BE2C (cell line): ENCODE data around the gene KCP.

Experiments used
- DNase-seq: peaks from one replicate; pipeline ENCODE4 v3.0.0-alpha.2; 2020
- H3K27me3 ChIP-seq: fragments of 250-450 bp; sonication (Bioruptor Pico); 2 replicates; pipeline ENCODE4 v1.5.1; 2020; ENCODE audit warnings: mild to moderate bottlenecking
- H3K36me3 ChIP-seq: fragments of 250-450 bp; sonication (Bioruptor Pico); 2 replicates; pipeline ENCODE4 v1.5.1; 2020; ENCODE audit warnings: mild to moderate bottlenecking
- H3K4me1 ChIP-seq: fragments of 250-450 bp; sonication (Bioruptor Pico); 2 replicates; pipeline ENCODE4 v1.5.1; 2020
- H3K4me3 ChIP-seq: 2 replicates; pipeline ENCODE4 v1.5.1; 2011; ENCODE audit warnings: low read depth, low read length
- H3K9me3 ChIP-seq: fragments of 250-450 bp; sonication (Bioruptor Pico); 2 replicates; pipeline ENCODE4 v1.5.1; 2020
- TF ChIP-seq, protein P1 (sequence below): IDR thresholded peaks from 2 replicates; pipeline ENCODE4 v1.5.1; 2012; ENCODE audit warnings: mild to moderate bottlenecking, low read depth, low read length

Gene KCP

DNA sequence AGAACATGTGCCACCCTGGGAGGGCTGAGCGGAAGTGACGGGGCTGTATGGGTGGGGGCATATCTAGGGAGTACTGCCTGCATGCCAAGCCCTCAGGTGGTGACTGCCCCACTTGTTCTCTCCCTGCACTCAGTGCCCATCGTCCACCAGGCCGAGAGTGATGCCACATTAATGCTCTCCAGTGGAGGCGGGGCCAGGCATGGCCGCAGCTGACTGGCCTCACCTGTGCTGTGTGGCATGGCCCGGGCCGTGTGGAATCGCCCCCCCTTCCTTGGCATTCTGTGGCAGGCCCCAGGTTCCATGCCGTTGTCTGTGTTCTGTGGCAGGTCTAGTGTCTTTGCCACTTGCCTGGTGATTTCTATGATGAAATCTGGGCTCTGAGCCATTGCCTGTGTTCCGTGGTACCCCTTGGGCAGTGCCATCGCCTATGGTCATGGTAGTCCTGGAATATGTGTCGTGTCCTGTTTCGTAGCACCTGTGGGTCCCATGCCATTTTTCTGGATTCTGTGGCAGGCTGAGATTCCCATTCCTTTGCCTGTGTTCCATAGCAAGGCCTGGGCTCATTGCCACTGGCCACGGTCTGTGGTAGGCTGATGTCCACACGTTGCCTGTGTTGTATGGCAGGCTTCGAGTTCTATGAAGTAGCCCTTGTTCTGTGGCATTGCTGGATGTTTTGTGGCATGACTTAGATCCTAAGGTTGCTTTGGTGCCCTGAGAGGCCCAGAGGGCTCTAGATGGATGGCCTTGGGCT is 71.4 kb downstream of the KCP start:
- DNase-seq, result no peak
- H3K36me3 ChIP-seq, result peaks cover 38% of the 10 kb centered on the region
- peaks cover 6% of the 10 kb centered on the region for H3K4me1 ChIP-seq
- no peaks in the 10 kb centered on the region for H3K27me3 ChIP-seq
- H3K9me3 ChIP-seq, result no peaks in the 10 kb centered on the region
- TF ChIP-seq, protein P1, sequence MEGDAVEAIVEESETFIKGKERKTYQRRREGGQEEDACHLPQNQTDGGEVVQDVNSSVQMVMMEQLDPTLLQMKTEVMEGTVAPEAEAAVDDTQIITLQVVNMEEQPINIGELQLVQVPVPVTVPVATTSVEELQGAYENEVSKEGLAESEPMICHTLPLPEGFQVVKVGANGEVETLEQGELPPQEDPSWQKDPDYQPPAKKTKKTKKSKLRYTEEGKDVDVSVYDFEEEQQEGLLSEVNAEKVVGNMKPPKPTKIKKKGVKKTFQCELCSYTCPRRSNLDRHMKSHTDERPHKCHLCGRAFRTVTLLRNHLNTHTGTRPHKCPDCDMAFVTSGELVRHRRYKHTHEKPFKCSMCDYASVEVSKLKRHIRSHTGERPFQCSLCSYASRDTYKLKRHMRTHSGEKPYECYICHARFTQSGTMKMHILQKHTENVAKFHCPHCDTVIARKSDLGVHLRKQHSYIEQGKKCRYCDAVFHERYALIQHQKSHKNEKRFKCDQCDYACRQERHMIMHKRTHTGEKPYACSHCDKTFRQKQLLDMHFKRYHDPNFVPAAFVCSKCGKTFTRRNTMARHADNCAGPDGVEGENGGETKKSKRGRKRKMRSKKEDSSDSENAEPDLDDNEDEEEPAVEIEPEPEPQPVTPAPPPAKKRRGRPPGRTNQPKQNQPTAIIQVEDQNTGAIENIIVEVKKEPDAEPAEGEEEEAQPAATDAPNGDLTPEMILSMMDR, result no peak
- no peak overlapping the region for H3K4me3 ChIP-seq

DNA sequence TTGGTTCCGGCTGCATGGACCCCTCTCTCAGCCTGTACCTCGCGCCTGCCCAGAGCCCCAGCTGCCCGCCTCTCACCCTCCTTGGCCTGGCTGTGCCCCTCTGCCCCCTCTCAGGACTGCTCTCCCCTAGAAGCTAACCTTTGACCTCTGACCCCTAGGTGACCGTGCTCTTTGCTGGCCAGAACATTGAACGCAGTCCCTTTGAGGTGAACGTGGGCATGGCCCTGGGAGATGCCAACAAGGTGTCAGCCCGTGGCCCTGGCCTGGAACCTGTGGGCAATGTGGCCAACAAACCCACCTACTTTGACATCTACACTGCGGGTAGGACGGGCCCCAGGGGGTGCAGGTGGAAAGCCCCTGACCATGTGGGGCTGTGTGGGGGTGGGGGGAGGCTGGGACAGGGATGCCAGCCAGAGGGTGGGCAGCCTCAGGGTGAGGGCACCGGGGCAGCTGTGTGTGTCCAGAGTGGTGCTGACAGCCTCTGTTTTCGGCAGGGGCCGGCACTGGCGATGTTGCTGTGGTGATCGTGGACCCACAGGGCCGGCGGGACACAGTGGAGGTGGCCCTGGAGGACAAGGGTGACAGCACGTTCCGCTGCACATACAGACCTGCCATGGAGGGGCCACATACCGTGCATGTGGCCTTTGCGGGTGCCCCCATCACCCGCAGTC is 72.3 kb downstream of the KCP start:
- Histone ChIP-seq H3K4me3 (no peak overlapping the region), H3K27me3 (no peaks in the 10 kb centered on the region), H3K9me3 (no peaks in the 10 kb centered on the region), H3K4me1 (peaks cover 10% of the 10 kb centered on the region), H3K36me3 (peaks cover 32% of the 10 kb centered on the region)
- TF ChIP-seq, protein P1, result no peak
- no peak for DNase-seq

DNA sequence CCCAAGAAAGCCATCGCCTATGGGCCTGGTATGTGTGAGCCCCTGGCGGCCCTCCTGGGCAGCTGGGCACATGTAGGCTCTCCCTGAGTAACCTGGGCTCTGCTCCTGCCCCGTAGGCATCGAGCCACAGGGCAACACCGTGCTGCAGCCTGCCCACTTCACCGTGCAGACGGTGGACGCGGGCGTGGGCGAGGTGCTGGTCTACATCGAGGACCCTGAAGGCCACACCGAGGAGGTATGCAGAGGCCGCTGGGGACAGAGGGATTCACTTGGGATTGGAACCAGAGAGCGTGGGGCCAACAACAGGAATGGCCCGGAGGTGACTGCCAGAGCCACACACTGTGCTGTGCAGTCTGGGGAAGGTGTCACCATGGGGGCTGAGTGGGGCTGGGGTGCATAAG is 73.0 kb downstream of the KCP start:
- TF ChIP-seq, protein P1, result no peak
- no peaks in the 10 kb centered on the region for H3K27me3 ChIP-seq

DNA sequence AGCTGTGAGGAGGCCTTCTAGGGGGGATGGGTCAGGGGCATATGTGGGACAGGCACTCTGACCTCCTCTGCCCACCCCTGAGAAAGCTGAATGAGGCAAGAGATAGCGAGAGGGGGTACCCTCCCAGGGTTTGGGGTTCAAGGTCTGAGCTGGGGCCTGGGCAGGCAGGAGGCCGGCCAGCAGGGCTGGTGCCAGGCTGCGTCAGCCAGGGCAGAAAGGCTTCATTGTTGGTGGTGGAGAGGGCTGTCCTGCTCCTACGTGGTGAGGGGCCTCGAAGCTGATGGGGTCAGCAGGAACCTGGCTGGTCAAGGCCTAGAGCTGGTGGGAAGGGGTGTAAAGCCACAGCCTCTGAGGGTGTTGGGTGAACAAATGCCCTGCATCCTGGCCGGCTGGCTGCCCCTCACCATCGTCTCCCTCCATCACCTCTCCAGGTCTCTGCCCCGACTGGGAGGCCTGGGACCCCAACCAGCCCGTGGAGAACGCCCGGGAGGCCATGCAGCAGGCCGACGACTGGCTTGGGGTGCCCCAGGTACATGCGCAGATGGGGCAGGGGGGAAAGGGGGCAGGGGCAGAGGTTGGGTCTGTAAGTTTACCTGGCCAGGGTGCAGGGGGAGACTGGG is 73.7 kb downstream of the KCP start:
- H3K36me3 ChIP-seq, result peaks cover 24% of the 10 kb centered on the region
- DNase-seq, result no peak
- no peaks in the 10 kb centered on the region for H3K9me3 ChIP-seq
- no peaks in the 10 kb centered on the region for H3K27me3 ChIP-seq
- TF ChIP-seq, protein P1, result no peak
- H3K4me1 ChIP-seq, result peaks cover 16% of the 10 kb centered on the region
- H3K4me3 ChIP-seq, result no peak overlapping the region

More for the DNA sequence above, 73.0 kb downstream of the KCP start:
- Histone ChIP-seq H3K4me1 (peaks cover 16% of the 10 kb centered on the region), H3K4me3 (no peak overlapping the region), H3K36me3 (peaks cover 28% of the 10 kb centered on the region), H3K9me3 (no peaks in the 10 kb centered on the region)
- no peak for DNase-seq

DNA sequence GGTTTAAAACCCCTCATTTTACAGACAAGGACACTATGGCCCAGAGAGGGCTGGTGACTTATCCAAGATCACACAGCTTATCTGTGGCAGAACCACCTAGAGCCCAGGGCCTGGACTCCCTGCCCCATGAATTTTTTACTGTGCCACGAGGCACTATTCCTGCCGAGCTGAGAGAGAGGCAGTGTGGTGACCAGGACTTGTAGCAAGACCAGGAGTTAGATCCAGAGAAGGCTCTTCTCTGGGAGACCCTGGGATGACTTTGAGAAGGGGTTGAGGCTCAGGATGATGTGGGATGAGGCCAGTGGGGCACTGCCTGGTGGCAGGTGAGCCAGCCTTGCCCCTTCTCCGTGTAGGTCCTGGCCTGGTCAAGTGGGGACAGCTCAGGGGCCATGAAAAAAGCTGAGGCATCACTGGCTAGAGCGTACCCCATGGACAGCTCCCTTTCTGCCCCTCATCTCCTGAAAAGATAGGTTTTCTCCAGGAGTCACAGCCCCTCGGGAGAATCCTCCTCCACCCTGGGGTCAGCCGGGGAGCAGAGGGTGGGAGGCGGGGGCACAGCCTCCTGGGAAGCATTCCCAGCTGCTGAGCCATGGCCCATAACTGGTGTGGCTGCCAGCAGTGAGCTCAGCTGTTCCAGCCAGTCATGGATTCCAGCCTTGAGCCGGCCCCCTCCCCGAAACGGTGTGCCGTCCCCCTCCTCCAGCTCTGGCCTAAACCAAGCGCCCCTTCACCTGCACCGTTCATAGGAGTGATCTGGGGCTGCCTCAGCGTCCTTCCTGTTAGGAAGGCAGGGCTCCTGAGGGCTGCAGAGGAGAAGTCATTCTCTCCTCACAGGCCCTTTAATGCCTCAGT is 74.5 kb downstream of the KCP start:
- Histone ChIP-seq H3K9me3 (no peaks in the 10 kb centered on the region), H3K27me3 (no peaks in the 10 kb centered on the region), H3K4me1 (peaks cover 10% of the 10 kb centered on the region), H3K36me3 (peaks cover 17% of the 10 kb centered on the region; the same call in 1 of the 2 replicates), H3K4me3 (no peak overlapping the region)
- TF ChIP-seq, protein P1, result no peak
- no peak for DNase-seq
